ENCODE results near the gene BBS7.

- TF ChIP-seq, protein P1, sequence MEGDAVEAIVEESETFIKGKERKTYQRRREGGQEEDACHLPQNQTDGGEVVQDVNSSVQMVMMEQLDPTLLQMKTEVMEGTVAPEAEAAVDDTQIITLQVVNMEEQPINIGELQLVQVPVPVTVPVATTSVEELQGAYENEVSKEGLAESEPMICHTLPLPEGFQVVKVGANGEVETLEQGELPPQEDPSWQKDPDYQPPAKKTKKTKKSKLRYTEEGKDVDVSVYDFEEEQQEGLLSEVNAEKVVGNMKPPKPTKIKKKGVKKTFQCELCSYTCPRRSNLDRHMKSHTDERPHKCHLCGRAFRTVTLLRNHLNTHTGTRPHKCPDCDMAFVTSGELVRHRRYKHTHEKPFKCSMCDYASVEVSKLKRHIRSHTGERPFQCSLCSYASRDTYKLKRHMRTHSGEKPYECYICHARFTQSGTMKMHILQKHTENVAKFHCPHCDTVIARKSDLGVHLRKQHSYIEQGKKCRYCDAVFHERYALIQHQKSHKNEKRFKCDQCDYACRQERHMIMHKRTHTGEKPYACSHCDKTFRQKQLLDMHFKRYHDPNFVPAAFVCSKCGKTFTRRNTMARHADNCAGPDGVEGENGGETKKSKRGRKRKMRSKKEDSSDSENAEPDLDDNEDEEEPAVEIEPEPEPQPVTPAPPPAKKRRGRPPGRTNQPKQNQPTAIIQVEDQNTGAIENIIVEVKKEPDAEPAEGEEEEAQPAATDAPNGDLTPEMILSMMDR (IDR thresholded peaks at IDR 0.05; ENCODE audit: insufficient read depth, low read length) = no peak
- no peak for TF ChIP-seq POLR2AphosphoS5 (IDR thresholded peaks at IDR 0.05; ENCODE audit: low read depth)
- TF ChIP-seq SPI1 (IDR thresholded peaks at IDR 0.05; ENCODE audit: borderline replicate concordance, low read depth) = no peak
- TF ChIP-seq, protein P2, sequence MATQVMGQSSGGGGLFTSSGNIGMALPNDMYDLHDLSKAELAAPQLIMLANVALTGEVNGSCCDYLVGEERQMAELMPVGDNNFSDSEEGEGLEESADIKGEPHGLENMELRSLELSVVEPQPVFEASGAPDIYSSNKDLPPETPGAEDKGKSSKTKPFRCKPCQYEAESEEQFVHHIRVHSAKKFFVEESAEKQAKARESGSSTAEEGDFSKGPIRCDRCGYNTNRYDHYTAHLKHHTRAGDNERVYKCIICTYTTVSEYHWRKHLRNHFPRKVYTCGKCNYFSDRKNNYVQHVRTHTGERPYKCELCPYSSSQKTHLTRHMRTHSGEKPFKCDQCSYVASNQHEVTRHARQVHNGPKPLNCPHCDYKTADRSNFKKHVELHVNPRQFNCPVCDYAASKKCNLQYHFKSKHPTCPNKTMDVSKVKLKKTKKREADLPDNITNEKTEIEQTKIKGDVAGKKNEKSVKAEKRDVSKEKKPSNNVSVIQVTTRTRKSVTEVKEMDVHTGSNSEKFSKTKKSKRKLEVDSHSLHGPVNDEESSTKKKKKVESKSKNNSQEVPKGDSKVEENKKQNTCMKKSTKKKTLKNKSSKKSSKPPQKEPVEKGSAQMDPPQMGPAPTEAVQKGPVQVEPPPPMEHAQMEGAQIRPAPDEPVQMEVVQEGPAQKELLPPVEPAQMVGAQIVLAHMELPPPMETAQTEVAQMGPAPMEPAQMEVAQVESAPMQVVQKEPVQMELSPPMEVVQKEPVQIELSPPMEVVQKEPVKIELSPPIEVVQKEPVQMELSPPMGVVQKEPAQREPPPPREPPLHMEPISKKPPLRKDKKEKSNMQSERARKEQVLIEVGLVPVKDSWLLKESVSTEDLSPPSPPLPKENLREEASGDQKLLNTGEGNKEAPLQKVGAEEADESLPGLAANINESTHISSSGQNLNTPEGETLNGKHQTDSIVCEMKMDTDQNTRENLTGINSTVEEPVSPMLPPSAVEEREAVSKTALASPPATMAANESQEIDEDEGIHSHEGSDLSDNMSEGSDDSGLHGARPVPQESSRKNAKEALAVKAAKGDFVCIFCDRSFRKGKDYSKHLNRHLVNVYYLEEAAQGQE (IDR thresholded peaks at IDR 0.05; ENCODE audit: insufficient replicate concordance, low read depth) = no peak
- TF ChIP-seq GABPA (IDR thresholded peaks at IDR 0.05; ENCODE audit: low read depth) = no peak
Observed at GRCh38 chr4:121789455-121789854, 80.8 kb downstream of the BBS7 start.
